Activated T-cell treated with anti-CD3 and anti-CD28 coated beads, Interleukin-2, amount 50 U/mL, for 4 hours (primary cell): ENCODE results near the gene GALNT9. TPM values are rescaled to one million over a fixed set of nuclear protein-coding genes. Genes with fewer than 3 reads are reported as not detected.

ENCODE experiments used
- ATAC-seq, 2 donors: fragments of 200-7000 bp; cut with Tn5 transposase; one replicate each; pipeline ENCODE4 v1.10.0; 2021
- DNase-seq: peaks from one replicate; pipeline ENCODE4 v3.0.0-alpha.2; 2020
- H3K27me3 Mint-ChIP-seq: one replicate; pipeline ENCODE4 v1.8.0; 2021; ENCODE audit warnings: low read depth, mixed read lengths
- H3K36me3 Mint-ChIP-seq: one replicate; pipeline ENCODE4 v1.8.0; 2022; ENCODE audit warnings: mixed read lengths; ENCODE audit not compliant: insufficient read depth
- H3K4me1 Mint-ChIP-seq: one replicate; pipeline ENCODE4 v1.8.0; 2021; ENCODE audit warnings: low read depth, mixed read lengths
- H3K4me3 Mint-ChIP-seq: one replicate; pipeline ENCODE4 v1.8.0; 2021; ENCODE audit warnings: mild to moderate bottlenecking, moderate library complexity, mixed read lengths
- H3K9me3 Mint-ChIP-seq: one replicate; pipeline ENCODE4 v1.8.0; 2021; ENCODE audit warnings: mixed read lengths
- total RNA-seq, 3 donors: library from RNA; stranded (reverse); gene quantifications; one replicate each; pipeline ENCODE4 v1.2.1, GENCODE V29; 2021

GALNT9 gene
- total RNA-seq, 3 donors from 2014 or later = 0.30 to 0.71 (median 0.34) TPM

GRCh38 chr12:132186208-132186856, 143.1 kb downstream of the GALNT9 start:
- no peaks in the 10 kb centered on the region for H3K9me3 Mint-ChIP-seq
- no peak for DNase-seq
- no peaks in the 10 kb centered on the region for H3K27me3 Mint-ChIP-seq
- H3K36me3 Mint-ChIP-seq = no peaks in the 10 kb centered on the region
- H3K4me3 Mint-ChIP-seq = peak overlapping the region; percentile 80
- no peak for ATAC-seq
- H3K4me1 Mint-ChIP-seq = peaks cover 48% of the 10 kb centered on the region

DNA sequence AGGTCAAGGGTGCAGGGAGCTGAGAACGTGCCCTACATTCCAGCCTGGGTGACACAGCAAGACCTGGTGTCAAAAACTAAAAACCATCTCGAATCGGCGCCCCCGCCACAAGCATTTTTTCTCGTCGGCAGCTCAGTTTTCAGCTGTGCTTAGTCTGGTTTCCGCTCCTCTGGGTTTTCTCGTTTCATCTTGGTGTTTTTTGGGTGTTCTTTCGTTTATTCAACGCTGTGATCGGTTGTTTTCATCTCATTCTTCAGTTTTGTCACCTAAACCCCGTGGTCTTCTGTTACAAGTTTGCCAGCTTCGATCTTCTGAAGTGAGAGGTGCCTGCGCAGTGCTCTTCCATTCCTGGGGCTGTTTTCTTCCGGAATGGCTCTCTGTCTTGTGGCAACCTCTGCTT, 143.7 kb downstream of the GALNT9 start:
- ATAC-seq = no peak
- peaks cover 42% of the 10 kb centered on the region for H3K4me1 Mint-ChIP-seq
- H3K4me3 Mint-ChIP-seq = peak overlapping the region; percentile 80

GRCh38 chr12:132182711-132183365, 146.6 kb downstream of the GALNT9 start:
- Mint-ChIP-seq H3K9me3 (no peaks in the 10 kb centered on the region), H3K4me1 (peaks cover 49% of the 10 kb centered on the region), H3K4me3 (no peak overlapping the region), H3K27me3 (no peaks in the 10 kb centered on the region), H3K36me3 (no peaks in the 10 kb centered on the region)
- DNase-seq (no peak), ATAC-seq (no peak)

More for the DNA sequence above, 143.7 kb downstream of the GALNT9 start:
- Mint-ChIP-seq H3K36me3 (no peaks in the 10 kb centered on the region), H3K27me3 (no peaks in the 10 kb centered on the region), H3K9me3 (no peaks in the 10 kb centered on the region)
- DNase-seq = no peak

DNA sequence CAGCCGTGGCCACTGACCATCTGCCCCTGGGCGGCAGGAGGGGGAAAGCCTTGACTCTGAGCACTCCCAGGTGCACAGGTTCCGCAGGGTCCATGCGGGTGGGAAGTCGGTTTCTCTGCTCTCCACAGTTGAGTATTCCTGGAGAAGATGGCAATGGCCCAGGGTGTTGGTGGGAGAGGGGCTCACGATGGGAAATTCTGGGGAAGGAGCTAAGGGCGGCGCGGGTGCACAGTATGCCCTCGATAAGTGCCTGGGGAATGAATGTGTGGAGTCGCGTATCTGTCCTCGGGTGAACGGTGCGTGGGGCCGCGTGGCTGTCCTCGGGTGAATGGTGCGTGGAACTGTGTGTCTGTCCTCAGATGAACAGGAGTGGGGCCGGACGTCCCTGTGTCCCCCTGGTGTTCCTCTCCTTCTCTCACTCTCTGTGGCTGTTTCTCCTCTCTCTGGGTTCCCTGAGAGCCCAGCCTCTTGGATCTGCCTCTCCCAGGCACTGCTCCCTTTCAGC, 147.1 kb downstream of the GALNT9 start:
- no peaks in the 10 kb centered on the region for H3K36me3 Mint-ChIP-seq
- DNase-seq (no peak), ATAC-seq (no peak)
- H3K4me3 Mint-ChIP-seq = no peak overlapping the region
- H3K9me3 Mint-ChIP-seq = no peaks in the 10 kb centered on the region
- peaks cover 44% of the 10 kb centered on the region for H3K4me1 Mint-ChIP-seq
- no peaks in the 10 kb centered on the region for H3K27me3 Mint-ChIP-seq

- DNase-seq (no peak), ATAC-seq (no peak)
- H3K36me3 Mint-ChIP-seq = no peaks in the 10 kb centered on the region
- H3K27me3 Mint-ChIP-seq = no peaks in the 10 kb centered on the region
- no peak overlapping the region for H3K4me3 Mint-ChIP-seq
- H3K4me1 Mint-ChIP-seq = peaks cover 39% of the 10 kb centered on the region
- H3K9me3 Mint-ChIP-seq = no peaks in the 10 kb centered on the region
Measured at GRCh38 chr12:132181570-132182200, 147.7 kb downstream of the GALNT9 start.

DNA sequence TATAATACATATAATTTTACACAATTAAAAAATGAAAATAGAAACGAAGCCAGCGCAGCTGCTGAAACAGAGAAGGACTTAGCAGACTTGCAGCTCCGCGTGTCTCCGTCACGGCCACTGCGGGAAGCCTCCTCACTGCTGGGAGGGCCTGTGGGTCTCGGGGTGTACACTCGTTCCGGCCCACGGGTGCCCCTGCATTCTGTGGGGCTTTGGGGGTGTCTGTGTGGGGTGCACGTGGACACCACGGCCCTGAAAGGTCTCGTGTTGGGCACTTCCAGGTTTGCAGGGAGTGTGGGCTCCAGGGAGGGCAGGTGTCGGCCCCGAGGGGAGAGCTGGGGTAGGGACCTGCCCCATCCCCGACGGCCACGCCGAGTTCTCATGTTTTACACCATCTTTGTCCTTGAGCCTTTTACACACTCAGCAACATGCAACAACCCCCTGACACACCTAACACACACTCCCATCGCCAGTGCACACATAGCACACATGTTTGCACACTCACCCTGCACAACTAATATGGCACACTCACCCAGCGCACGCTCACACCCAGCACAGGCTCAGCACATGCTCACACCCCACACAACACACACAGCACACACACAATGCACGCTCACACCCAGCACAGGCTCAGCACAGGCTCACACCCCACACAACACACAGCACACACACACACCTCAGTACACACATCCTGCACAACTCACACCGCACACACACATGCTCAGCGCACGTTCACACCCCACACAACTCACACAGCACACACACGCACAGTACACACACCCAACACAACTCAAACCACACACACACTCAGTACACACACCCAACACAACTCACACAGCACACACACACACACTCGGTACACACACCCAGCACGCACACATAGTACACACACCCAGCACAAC, 148.5 kb downstream of the GALNT9 start:
- H3K27me3 Mint-ChIP-seq = no peaks in the 10 kb centered on the region

GRCh38 chr12:132179431-132180362, 149.7 kb downstream of the GALNT9 start:
- H3K36me3 Mint-ChIP-seq = no peaks in the 10 kb centered on the region
- no peaks in the 10 kb centered on the region for H3K9me3 Mint-ChIP-seq
- DNase-seq (no peak), ATAC-seq (no peak)
- no peaks in the 10 kb centered on the region for H3K27me3 Mint-ChIP-seq
- H3K4me3 Mint-ChIP-seq = no peak overlapping the region
- peaks cover 26% of the 10 kb centered on the region for H3K4me1 Mint-ChIP-seq

More for the DNA sequence above, 148.5 kb downstream of the GALNT9 start:
- peaks cover 33% of the 10 kb centered on the region for H3K4me1 Mint-ChIP-seq
- no peaks in the 10 kb centered on the region for H3K9me3 Mint-ChIP-seq
- DNase-seq (no peak), ATAC-seq (no peak)
- no peaks in the 10 kb centered on the region for H3K36me3 Mint-ChIP-seq
- no peak overlapping the region for H3K4me3 Mint-ChIP-seq

DNA sequence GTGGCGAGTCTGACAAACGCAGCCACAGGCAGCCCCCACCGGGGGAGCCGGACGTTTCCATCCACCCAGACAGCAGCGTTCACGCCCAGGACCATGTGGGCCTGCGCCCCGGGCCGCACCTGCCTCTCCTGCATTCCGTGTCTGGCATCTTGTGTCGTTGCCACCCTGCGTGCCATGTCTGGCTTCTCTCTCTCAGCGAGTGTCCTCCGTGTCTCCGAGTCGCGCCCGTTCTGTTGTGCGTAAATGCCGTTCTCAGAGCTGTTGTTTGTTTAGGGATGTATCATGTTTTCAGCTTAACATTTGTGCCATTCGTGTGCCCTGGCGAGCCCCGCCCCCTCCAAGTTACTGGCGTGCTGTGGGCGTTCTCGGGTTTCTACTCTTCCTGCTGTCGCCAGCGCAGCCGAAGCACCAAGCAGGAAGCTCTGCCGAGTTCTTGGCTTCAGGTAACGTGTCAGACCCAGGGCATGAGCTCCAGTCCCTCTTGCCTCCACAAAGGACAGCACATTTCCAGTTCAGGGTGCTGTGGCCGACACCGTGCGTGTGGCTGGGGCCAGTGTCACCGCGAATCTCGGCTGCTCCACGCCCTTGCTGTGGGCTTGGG, 150.5 kb downstream of the GALNT9 start:
- no peaks in the 10 kb centered on the region for H3K36me3 Mint-ChIP-seq
- peaks cover 33% of the 10 kb centered on the region for H3K4me1 Mint-ChIP-seq
- H3K27me3 Mint-ChIP-seq = peaks cover 2% of the 10 kb centered on the region
- H3K4me3 Mint-ChIP-seq = peak overlapping the region; percentile 74
- ATAC-seq = peak; percentile 45 to 68
- DNase-seq = peak; percentile 35
- H3K9me3 Mint-ChIP-seq = no peaks in the 10 kb centered on the region

DNA sequence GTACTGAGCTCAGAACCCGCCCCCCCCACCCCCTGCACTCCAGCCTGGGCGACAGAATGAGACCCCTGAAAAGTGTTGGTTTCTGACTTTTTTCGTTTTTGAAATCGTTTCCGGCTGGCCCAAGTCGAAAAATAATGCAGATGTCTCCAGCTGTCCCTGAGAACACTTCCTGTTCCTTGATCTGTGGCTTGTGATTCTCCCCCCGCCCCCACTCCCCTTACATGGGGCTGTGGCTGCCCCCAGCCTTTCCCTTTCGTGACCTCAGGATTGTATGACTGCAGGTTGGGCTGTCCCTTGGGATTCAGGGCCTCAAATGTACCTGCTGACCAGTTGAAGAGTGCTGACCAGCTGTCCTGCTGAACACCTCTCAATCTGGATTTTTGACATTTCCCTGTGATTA, 151.1 kb downstream of the GALNT9 start:
- H3K9me3 Mint-ChIP-seq = no peaks in the 10 kb centered on the region
- DNase-seq = no peak
- no peak for ATAC-seq
- no peaks in the 10 kb centered on the region for H3K36me3 Mint-ChIP-seq
- peaks cover 35% of the 10 kb centered on the region for H3K4me1 Mint-ChIP-seq
- H3K4me3 Mint-ChIP-seq = peak overlapping the region; percentile 74
- peaks cover 2% of the 10 kb centered on the region for H3K27me3 Mint-ChIP-seq

DNA sequence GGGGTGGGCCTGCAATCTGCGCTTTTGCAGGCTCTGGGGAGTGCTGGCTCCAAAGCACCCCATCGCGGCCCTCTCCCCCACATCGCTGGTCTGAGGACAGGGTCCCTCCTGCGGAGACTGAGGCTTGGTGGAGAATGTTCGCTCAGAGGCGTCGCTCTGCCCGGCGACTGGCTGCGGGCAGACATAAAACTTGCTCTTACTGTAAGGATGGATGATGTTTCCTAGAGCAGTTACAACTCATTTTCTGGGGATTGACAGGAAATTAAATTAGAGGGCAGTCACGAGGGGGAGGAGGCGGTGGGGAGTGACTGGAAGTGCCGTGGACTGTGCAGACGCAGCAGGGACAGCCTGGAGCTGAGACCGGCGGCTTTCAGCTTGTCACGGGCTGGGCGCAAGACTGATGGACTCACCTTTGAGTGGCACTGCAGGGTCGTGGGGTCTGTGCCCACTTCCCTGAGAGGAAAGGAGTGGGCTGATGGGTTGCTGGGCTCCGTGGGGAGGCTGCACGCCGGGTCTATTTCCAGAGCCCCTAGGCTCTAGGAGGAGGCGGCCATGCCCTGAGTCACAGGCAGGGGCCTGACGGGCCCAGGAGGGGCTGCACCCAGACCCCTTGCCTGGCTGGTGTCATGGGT, 152.4 kb downstream of the GALNT9 start:
- Mint-ChIP-seq H3K4me3 (no peak overlapping the region), H3K4me1 (peaks cover 38% of the 10 kb centered on the region), H3K9me3 (no peaks in the 10 kb centered on the region), H3K36me3 (no peaks in the 10 kb centered on the region), H3K27me3 (peaks cover 7% of the 10 kb centered on the region)
- no peak for ATAC-seq
- DNase-seq = no peak

- peaks cover 38% of the 10 kb centered on the region for H3K4me1 Mint-ChIP-seq
Measured at GRCh38 chr12:132176385-132176919, 152.9 kb downstream of the GALNT9 start.

GRCh38 chr12:132175496-132176384, 153.6 kb downstream of the GALNT9 start:
- Mint-ChIP-seq H3K4me3 (no peak overlapping the region), H3K9me3 (no peaks in the 10 kb centered on the region), H3K27me3 (peaks cover 7% of the 10 kb centered on the region), H3K36me3 (no peaks in the 10 kb centered on the region), H3K4me1 (peaks cover 38% of the 10 kb centered on the region)
- no peak for DNase-seq
- no peak for ATAC-seq

More at GRCh38 chr12:132176385-132176919, 152.9 kb downstream of the GALNT9 start:
- H3K9me3 Mint-ChIP-seq = no peaks in the 10 kb centered on the region
- DNase-seq (no peak), ATAC-seq (no peak)
- peaks cover 7% of the 10 kb centered on the region for H3K27me3 Mint-ChIP-seq
- H3K36me3 Mint-ChIP-seq = no peaks in the 10 kb centered on the region
- H3K4me3 Mint-ChIP-seq = no peak overlapping the region
